Calu3 (cell line): ENCODE measurements around the gene CBX4. TPM values are rescaled to one million over a fixed set of nuclear protein-coding genes. Genes with fewer than 3 reads are reported as not detected.

Source experiments
- BruUV-seq: library from RNA; stranded (reverse); fragments of 400-500 nt; replicated peaks from 2 replicates; lab custom pipeline; 2021; lab: Mats Ljungman, UMichigan
- CTCF ChIA-PET: fragments of 300-600 bp; sonication (Branson Sonifier 250); formaldehyde crosslinking; loops from one replicate; lab custom pipeline; 2022; ENCODE audit warnings: antibody characterized with exemption; lab: Charles Lee
- DNase-seq: peaks from one replicate; pipeline ENCODE4 v3.0.0; 2022
- H3K27ac Mint-ChIP-seq: one replicate; pipeline ENCODE4 v1.8.0; 2022; ENCODE audit warnings: mixed read lengths; ENCODE audit not compliant: unreplicated experiment
- H3K27me3 Mint-ChIP-seq: one replicate; pipeline ENCODE4 v1.8.0; 2022; ENCODE audit warnings: mixed read lengths; ENCODE audit not compliant: unreplicated experiment
- H3K36me3 Mint-ChIP-seq: one replicate; pipeline ENCODE4 v1.8.0; 2022; ENCODE audit warnings: mild to moderate bottlenecking, moderate library complexity, mixed read lengths; ENCODE audit not compliant: insufficient read depth, unreplicated experiment
- H3K4me1 Mint-ChIP-seq: one replicate; pipeline ENCODE4 v1.8.0; 2022; ENCODE audit warnings: mild to moderate bottlenecking, low read depth, mixed read lengths; ENCODE audit not compliant: unreplicated experiment
- H3K4me3 Mint-ChIP-seq: one replicate; pipeline ENCODE4 v1.8.0; 2022; ENCODE audit warnings: mild to moderate bottlenecking, low read depth, moderate library complexity, mixed read lengths; ENCODE audit not compliant: unreplicated experiment
- H3K9me3 Mint-ChIP-seq: one replicate; pipeline ENCODE4 v1.8.0; 2022; ENCODE audit warnings: low read depth, mixed read lengths; ENCODE audit not compliant: unreplicated experiment
- intact Hi-C: fragments of 100-400 bp; cut with micrococcal nuclease; formaldehyde crosslinking; loops from one replicate; pipeline ENCODE4 v1.10.0; 2022; ENCODE audit not compliant: unreplicated experiment
- total RNA-seq: library from RNA; stranded (reverse); gene quantifications from 2 replicates; pipeline ENCODE4 v1.2.3, GENCODE V29; 2022
- TF ChIP-seq, protein P1 (sequence below): fragments of 200-600 bp; IDR thresholded peaks from one replicate; pipeline ENCODE4 v1.8.0; 2022; ENCODE audit warnings: antibody characterized with exemption; ENCODE audit not compliant: unreplicated experiment

CBX4 gene
- total RNA-seq, 1 experiment from 2014 or later, result 40.2 TPM

DNA sequence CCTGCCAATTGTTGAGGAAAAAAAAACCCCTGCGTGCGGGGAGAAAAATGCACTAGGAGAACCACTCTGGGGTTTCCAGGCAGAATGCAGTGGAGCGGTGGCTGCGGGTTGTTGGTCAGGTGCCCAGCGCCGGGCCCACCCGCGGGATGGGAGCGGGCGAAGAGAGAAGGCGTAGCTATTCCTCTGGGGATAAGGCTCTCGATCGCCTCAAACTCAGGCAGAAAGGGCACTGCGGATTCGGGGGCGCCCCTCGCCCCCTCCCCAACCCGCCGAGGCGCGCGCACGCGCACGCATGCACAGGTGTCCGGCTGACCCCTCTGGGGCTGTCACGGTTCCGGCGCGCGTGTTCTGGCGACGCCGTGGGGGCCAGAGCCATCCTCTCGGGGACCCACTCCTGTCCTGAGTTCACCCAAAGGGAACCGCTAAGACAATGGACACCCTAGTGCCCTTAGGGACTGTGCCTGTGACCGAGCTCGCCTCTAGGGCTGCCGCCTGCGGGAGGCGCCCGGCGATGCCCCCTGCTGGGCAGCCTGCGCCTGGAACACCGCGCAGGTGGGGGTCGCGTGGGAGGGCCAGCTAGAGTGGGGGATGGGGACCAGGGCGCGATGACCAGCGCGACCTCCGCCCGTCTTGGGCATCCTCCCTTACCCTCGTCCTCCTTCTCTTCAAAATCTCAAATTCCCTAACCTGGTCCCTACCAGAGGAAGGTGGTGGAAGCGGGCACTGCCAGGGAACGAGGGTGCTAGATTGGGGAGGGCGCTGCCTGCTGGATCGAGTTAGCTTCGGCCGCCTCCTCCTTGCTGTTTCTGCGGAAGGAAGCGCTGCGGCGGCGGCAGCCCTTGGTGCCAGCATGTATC, 28.0 kb downstream of the CBX4 start:
- H3K9me3 Mint-ChIP-seq, result no peaks in the 10 kb centered on the region
- TF ChIP-seq, protein P1, sequence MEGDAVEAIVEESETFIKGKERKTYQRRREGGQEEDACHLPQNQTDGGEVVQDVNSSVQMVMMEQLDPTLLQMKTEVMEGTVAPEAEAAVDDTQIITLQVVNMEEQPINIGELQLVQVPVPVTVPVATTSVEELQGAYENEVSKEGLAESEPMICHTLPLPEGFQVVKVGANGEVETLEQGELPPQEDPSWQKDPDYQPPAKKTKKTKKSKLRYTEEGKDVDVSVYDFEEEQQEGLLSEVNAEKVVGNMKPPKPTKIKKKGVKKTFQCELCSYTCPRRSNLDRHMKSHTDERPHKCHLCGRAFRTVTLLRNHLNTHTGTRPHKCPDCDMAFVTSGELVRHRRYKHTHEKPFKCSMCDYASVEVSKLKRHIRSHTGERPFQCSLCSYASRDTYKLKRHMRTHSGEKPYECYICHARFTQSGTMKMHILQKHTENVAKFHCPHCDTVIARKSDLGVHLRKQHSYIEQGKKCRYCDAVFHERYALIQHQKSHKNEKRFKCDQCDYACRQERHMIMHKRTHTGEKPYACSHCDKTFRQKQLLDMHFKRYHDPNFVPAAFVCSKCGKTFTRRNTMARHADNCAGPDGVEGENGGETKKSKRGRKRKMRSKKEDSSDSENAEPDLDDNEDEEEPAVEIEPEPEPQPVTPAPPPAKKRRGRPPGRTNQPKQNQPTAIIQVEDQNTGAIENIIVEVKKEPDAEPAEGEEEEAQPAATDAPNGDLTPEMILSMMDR, result peak; percentile 80
- peak; percentile 66 for DNase-seq
- H3K4me1 Mint-ChIP-seq, result peaks cover 22% of the 10 kb centered on the region
- BruUV-seq, result no TSS peak
- intact Hi-C loops, result no loop called here
- H3K36me3 Mint-ChIP-seq, result peaks cover 51% of the 10 kb centered on the region
- H3K4me3 Mint-ChIP-seq, result peak overlapping the region; percentile 65
- peaks cover 43% of the 10 kb centered on the region for H3K27me3 Mint-ChIP-seq
- CTCF ChIA-PET, result interaction anchor here (0.6 to 2.2 kb wide), 16 partner anchors 14 to 218 kb away, joined by 3 to 20 read pairs (median 4); partner anchors contain the start of genes CBX4 and CBX8
- peak overlapping the region; percentile 48 for H3K27ac Mint-ChIP-seq

DNA sequence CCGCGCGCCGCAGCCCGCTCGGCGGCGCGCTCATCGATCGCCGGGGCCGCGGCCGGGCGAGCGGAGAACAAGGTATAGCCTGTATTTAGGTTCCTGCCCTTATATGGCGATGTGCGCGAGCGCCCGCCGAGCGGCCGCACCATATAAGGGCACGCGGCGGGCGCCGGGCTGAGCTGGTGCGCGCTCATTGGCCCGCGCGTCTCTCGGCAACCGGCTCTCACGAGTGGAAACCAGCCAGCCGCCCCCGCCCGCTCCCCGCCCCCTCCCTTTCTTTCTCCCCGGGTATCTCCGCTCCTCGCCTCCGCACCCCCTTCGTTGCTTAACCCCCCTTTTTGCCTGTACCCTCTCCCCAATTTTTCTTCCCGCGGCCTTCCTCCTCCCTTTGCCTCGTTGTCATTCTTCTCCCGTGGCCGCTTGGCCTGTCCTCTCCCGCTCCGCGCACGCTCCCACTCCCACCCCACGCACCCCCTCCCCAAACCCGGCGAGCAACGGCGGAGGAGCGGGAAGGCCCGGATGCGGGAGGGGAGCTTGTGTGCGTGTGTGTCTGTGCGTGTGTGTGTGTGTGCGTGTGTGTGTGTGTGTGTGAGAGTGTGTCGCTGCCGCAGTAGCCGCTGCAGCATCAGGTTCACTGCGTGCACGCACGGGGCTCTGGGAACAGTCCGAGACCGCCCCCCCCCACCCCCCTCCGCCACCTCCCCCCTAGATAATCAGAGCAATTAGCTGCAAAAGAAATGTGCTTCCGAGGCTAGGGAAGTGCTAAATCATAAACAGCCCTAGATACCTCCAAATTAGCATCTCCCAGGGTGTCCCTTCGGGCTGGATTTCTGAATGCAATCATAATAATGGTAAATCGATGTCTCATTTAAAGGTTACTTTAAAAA, 28.9 kb downstream of the CBX4 start:
- CTCF ChIA-PET, result interaction anchor here (0.5 to 2.2 kb wide), 19 partner anchors 13 to 218 kb away, joined by 3 to 20 read pairs (median 4); partner anchors contain the start of genes CBX4 and CBX8
- H3K36me3 Mint-ChIP-seq, result peaks cover 45% of the 10 kb centered on the region
- peaks cover 22% of the 10 kb centered on the region for H3K4me1 Mint-ChIP-seq
- TF ChIP-seq, protein P1, result no peak
- DNase-seq, result peak; percentile 88
- H3K27ac Mint-ChIP-seq, result peak overlapping the region; percentile 48
- intact Hi-C loops, result no loop called here
- peaks cover 52% of the 10 kb centered on the region for H3K27me3 Mint-ChIP-seq
- peak overlapping the region; percentile 65 for H3K4me3 Mint-ChIP-seq
- H3K9me3 Mint-ChIP-seq, result no peaks in the 10 kb centered on the region
- no TSS peak for BruUV-seq

DNA sequence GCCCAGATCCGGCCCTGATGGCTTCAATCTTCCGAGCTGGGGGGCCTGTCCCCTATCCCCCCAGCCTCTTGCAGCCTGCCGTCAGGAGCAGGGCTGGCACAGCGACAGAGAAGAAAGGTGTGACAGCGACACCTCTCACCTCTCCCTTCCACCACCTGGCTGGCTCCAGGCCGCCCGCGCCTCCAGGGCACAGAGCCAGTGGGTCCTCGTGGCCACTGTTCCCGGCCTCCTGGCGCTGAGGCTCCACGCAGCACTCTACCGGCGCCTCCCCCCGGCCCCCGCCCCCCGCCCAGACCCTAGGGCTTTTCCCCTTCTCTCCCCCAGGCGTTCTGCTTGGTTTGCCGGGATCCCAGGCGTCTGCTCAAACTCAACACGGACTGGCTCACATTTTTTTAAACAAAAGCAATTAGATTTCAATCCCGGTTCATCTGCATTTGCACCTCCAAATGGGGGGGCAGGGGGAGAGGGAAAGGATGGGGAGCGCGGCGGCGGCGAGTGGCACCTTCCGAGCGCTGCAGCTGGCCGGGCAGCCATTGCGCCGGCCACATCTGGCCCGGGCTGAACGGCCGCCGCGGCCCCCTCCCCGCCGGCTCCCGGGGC, 29.6 kb downstream of the CBX4 start:
- BruUV-seq, result no TSS peak
- peak; percentile 51 for DNase-seq
- H3K9me3 Mint-ChIP-seq, result no peaks in the 10 kb centered on the region
- TF ChIP-seq, protein P1, result no peak
- peaks cover 41% of the 10 kb centered on the region for H3K36me3 Mint-ChIP-seq
- peak overlapping the region; percentile 48 for H3K27ac Mint-ChIP-seq
- H3K27me3 Mint-ChIP-seq, result peaks cover 59% of the 10 kb centered on the region
- H3K4me1 Mint-ChIP-seq, result peaks cover 24% of the 10 kb centered on the region
- intact Hi-C loops, result loop anchor here (5.0 kb wide), 2 partner anchors 43 to 178 kb away; no protein-coding TSS in a partner anchor
- peak overlapping the region; percentile 65 for H3K4me3 Mint-ChIP-seq
- CTCF ChIA-PET, result interaction anchor here (1.0 to 2.4 kb wide), 2 partner anchors 30 to 106 kb away, joined by 20 read pairs; partner anchors contain the start of gene CBX4
